GM19467 (cell line): ENCODE results near the gene KLC1.

Experiments
- ATAC-seq: cut with Tn5 transposase; IDR thresholded peaks from one replicate; pipeline ENCODE4 v1.9.1; 2021; ENCODE audit warnings: mild to moderate bottlenecking, moderate library complexity; ENCODE audit not compliant: unreplicated experiment

KLC1 gene

GRCh38 chr14:103656756-103657133 is 27.7 kb downstream of the KLC1 start:
- ATAC-seq: no peak

GRCh38 chr14:103657471-103657870 is 28.5 kb downstream of the KLC1 start:
- ATAC-seq: no peak

- ATAC-seq: no peak
These were observed 30.6 kb downstream of the KLC1 start for GRCh38 chr14:103659631-103660030.

GRCh38 chr14:103662029-103662428 is 33.0 kb downstream of the KLC1 start:
- no peak for ATAC-seq

- no peak for ATAC-seq
These were observed 33.6 kb downstream of the KLC1 start for GRCh38 chr14:103662591-103662990.

- ATAC-seq: no peak
These were observed 34.5 kb downstream of the KLC1 start for GRCh38 chr14:103663506-103663905.

GRCh38 chr14:103667671-103668070 is 38.7 kb downstream of the KLC1 start:
- no peak for ATAC-seq

GRCh38 chr14:103668117-103668516 is 39.1 kb downstream of the KLC1 start:
- no peak for ATAC-seq

GRCh38 chr14:103669370-103669769 is 40.4 kb downstream of the KLC1 start:
- no peak for ATAC-seq

GRCh38 chr14:103671911-103672310 is 42.9 kb downstream of the KLC1 start:
- no peak for ATAC-seq

GRCh38 chr14:103675957-103676356 is 46.9 kb downstream of the KLC1 start:
- no peak for ATAC-seq

GRCh38 chr14:103676881-103677675 is 48.1 kb downstream of the KLC1 start:
- no peak for ATAC-seq

GRCh38 chr14:103679351-103679750 is 50.3 kb downstream of the KLC1 start:
- peak; percentile 69 for ATAC-seq

GRCh38 chr14:103680491-103681231 is 51.6 kb downstream of the KLC1 start:
- no peak for ATAC-seq

- no peak for ATAC-seq
These were observed 54.1 kb downstream of the KLC1 start for GRCh38 chr14:103683139-103683538.

GRCh38 chr14:103684471-103684870 is 55.5 kb downstream of the KLC1 start:
- ATAC-seq: no peak

- no peak for ATAC-seq
These were observed 55.9 kb downstream of the KLC1 start for GRCh38 chr14:103684871-103685270.

- ATAC-seq: no peak
These were observed 56.5 kb downstream of the KLC1 start for GRCh38 chr14:103685276-103686211.

GRCh38 chr14:103686831-103687485 is 57.9 kb downstream of the KLC1 start:
- ATAC-seq: no peak

- ATAC-seq: no peak
These were observed 58.7 kb downstream of the KLC1 start for GRCh38 chr14:103687712-103688111.

- no peak for ATAC-seq
These were observed 59.4 kb downstream of the KLC1 start for GRCh38 chr14:103688441-103688840.
